ENCODE results near the gene VPS9D1.
"Not testable (repeated sequence)": the region's sequence is repeated elsewhere in the genome, so short reads cannot be mapped to it uniquely, and the experiment has no call there.

The VPS9D1 gene

GRCh38 chr16:89678258-89678657, 42.4 kb downstream of the VPS9D1 start:
- Histone ChIP-seq H2AFZ (ENCODE audit: low read depth) (no peak overlapping the region), H3K4me1 (ENCODE audit: low read depth, poor library complexity, severe bottlenecking) (no peaks in the 10 kb centered on the region), H3K79me2 (ENCODE audit: insufficient read depth, low read depth) (no peaks in the 10 kb centered on the region), H3K27me3 (ENCODE audit: insufficient read depth, low read depth) (no peaks in the 10 kb centered on the region), H3K27ac (no peak overlapping the region), H4K20me1 (ENCODE audit: insufficient read depth) (no peaks in the 10 kb centered on the region), H3K4me2 (no peak overlapping the region), H3K36me3 (ENCODE audit: insufficient read depth) (no peaks in the 10 kb centered on the region), H3K4me3 (IDR thresholded peaks at IDR 0.05; ENCODE audit: insufficient read depth, low read depth, low read length) (no peak overlapping the region), H3K9ac (no peak overlapping the region)
- no peak for TF ChIP-seq CTCF (conservative IDR thresholded peaks at IDR 0.05; ENCODE audit: low read depth, low read length)

GRCh38 chr16:89672177-89672941, 48.3 kb downstream of the VPS9D1 start:
- no peaks in the 10 kb centered on the region for H3K4me1 ChIP-seq (ENCODE audit: low read depth, poor library complexity, severe bottlenecking)
- H3K9ac ChIP-seq: no peak overlapping the region
- TF ChIP-seq CTCF (conservative IDR thresholded peaks at IDR 0.05; ENCODE audit: low read depth, low read length): no peak
- H4K20me1 ChIP-seq (ENCODE audit: insufficient read depth): no peaks in the 10 kb centered on the region
- H3K27me3 ChIP-seq (ENCODE audit: insufficient read depth, low read depth): no peaks in the 10 kb centered on the region
- H3K79me2 ChIP-seq (ENCODE audit: insufficient read depth, low read depth): no peaks in the 10 kb centered on the region
- no peak overlapping the region for H3K4me2 ChIP-seq
- H3K27ac ChIP-seq: no peak overlapping the region
- no peak overlapping the region for H2AFZ ChIP-seq (ENCODE audit: low read depth)
- H3K36me3 ChIP-seq (ENCODE audit: insufficient read depth): no peaks in the 10 kb centered on the region
- no peak overlapping the region for H3K4me3 ChIP-seq (IDR thresholded peaks at IDR 0.05; ENCODE audit: insufficient read depth, low read depth, low read length)

GRCh38 chr16:89671565-89671964, 49.1 kb downstream of the VPS9D1 start:
- H3K4me3 ChIP-seq (IDR thresholded peaks at IDR 0.05; ENCODE audit: insufficient read depth, low read depth, low read length); H4K20me1 ChIP-seq (ENCODE audit: insufficient read depth); H3K27me3 ChIP-seq (ENCODE audit: insufficient read depth, low read depth); H3K9ac ChIP-seq; H3K4me1 ChIP-seq (ENCODE audit: low read depth, poor library complexity, severe bottlenecking); H3K36me3 ChIP-seq (ENCODE audit: insufficient read depth); H3K27ac ChIP-seq; H3K4me2 ChIP-seq; H3K79me2 ChIP-seq (ENCODE audit: insufficient read depth, low read depth); H2AFZ ChIP-seq (ENCODE audit: low read depth): not testable (repeated sequence)

- H3K27ac ChIP-seq: no peak overlapping the region
- no peaks in the 10 kb centered on the region for H3K4me1 ChIP-seq (ENCODE audit: low read depth, poor library complexity, severe bottlenecking)
- no peaks in the 10 kb centered on the region for H4K20me1 ChIP-seq (ENCODE audit: insufficient read depth)
- no peak overlapping the region for H3K9ac ChIP-seq
- no peaks in the 10 kb centered on the region for H3K79me2 ChIP-seq (ENCODE audit: insufficient read depth, low read depth)
- H3K4me3 ChIP-seq (IDR thresholded peaks at IDR 0.05; ENCODE audit: insufficient read depth, low read depth, low read length): no peak overlapping the region
- H3K4me2 ChIP-seq: no peak overlapping the region
- TF ChIP-seq CTCF (conservative IDR thresholded peaks at IDR 0.05; ENCODE audit: low read depth, low read length): no peak
- H3K36me3 ChIP-seq (ENCODE audit: insufficient read depth): no peaks in the 10 kb centered on the region
- no peak overlapping the region for H2AFZ ChIP-seq (ENCODE audit: low read depth)
- H3K27me3 ChIP-seq (ENCODE audit: insufficient read depth, low read depth): no peaks in the 10 kb centered on the region
Observed at GRCh38 chr16:89670496-89671431, 49.9 kb downstream of the VPS9D1 start.

Measured in KMS-11 (cell line).